Liver (tissue), 3 donors: ENCODE measurements around the gene ZDHHC21.

Experiments
- CTCF ChIP-seq: fragments of 150-350 bp; IDR thresholded peaks from 2 replicates; pipeline ENCODE4 v1.5.1; 2017; ENCODE audit warnings: improper control_type of control experiment, low read depth, low read length; ENCODE audit not compliant: missing input control
- EGR1 ChIP-seq, 2 donors: IDR thresholded peaks; 2 replicates each; pipeline ENCODE4 v1.6.1; 2016 to 2018; ENCODE audit warnings: antibody characterized with exemption in 2 of 2, low read depth in 2 of 2
- FOXA1 ChIP-seq: IDR thresholded peaks from 2 replicates; pipeline ENCODE4 v1.6.1; 2016; ENCODE audit warnings: antibody characterized with exemption
- JUND ChIP-seq, 2 donors: IDR thresholded peaks; 2 replicates each; pipeline ENCODE4 v1.6.1; 2016; ENCODE audit warnings: antibody characterized with exemption in 2 of 2
- RAD21 ChIP-seq, 2 donors: IDR thresholded peaks; 2 replicates each; pipeline ENCODE4 v1.6.1; 2016; ENCODE audit warnings: antibody characterized with exemption in 2 of 2, mild to moderate bottlenecking in 2 of 2
- SP1 ChIP-seq: IDR thresholded peaks from 2 replicates; pipeline ENCODE4 v1.6.1; 2018; ENCODE audit warnings: antibody characterized with exemption, mild to moderate bottlenecking
- TAF1 ChIP-seq: conservative IDR thresholded peaks from 2 replicates; pipeline ENCODE4 v1.6.1; 2016; ENCODE audit warnings: antibody characterized with exemption, mild to moderate bottlenecking
- YY1 ChIP-seq: IDR thresholded peaks from 2 replicates; pipeline ENCODE4 v1.6.1; 2016; ENCODE audit warnings: antibody characterized with exemption, mild to moderate bottlenecking
- TF ChIP-seq, protein P1 (sequence below): IDR thresholded peaks from 2 replicates; pipeline ENCODE4 v1.6.1; 2016; ENCODE audit warnings: antibody characterized with exemption
- TF ChIP-seq, protein P2 (sequence below): IDR thresholded peaks from 2 replicates; pipeline ENCODE4 v1.6.1; 2016; ENCODE audit warnings: antibody characterized with exemption, mild to moderate bottlenecking
- TF ChIP-seq, protein P3 (sequence below): IDR thresholded peaks from 2 replicates; pipeline ENCODE4 v1.6.1; 2016; ENCODE audit warnings: antibody characterized with exemption
- donor health status: healthy.
- donor health status: healthy.

DNA sequence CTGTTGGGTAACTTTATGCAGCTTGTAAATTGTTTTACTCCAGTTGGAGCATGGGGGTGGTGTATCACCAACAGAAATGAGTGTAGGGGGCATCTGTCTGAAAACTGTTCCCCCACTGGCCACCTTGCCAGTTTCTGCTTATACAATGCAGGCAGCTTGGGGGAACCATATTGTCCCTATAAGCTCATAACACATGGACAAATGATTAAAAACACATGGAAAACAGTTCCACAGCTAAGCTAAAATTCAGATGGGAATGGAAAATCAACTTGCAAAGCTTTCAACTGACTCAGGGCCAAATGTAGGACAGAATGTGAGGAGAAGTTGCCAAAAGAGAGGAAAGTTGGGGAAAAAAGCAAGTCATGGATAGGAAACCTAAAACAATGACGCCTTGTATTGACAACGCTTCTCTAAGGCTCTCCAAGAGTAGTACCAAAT lies 37.2 kb upstream of the ZDHHC21 start:
- TF ChIP-seq CTCF = no peak
- TF ChIP-seq, protein P1, sequence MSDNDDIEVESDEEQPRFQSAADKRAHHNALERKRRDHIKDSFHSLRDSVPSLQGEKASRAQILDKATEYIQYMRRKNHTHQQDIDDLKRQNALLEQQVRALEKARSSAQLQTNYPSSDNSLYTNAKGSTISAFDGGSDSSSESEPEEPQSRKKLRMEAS = no peak
- no peak for TF ChIP-seq EGR1 (IDR thresholded peaks at IDR 0.05; ENCODE audit: low read depth in 2 of 2)
- TF ChIP-seq YY1 = no peak
- TF ChIP-seq, protein P2, sequence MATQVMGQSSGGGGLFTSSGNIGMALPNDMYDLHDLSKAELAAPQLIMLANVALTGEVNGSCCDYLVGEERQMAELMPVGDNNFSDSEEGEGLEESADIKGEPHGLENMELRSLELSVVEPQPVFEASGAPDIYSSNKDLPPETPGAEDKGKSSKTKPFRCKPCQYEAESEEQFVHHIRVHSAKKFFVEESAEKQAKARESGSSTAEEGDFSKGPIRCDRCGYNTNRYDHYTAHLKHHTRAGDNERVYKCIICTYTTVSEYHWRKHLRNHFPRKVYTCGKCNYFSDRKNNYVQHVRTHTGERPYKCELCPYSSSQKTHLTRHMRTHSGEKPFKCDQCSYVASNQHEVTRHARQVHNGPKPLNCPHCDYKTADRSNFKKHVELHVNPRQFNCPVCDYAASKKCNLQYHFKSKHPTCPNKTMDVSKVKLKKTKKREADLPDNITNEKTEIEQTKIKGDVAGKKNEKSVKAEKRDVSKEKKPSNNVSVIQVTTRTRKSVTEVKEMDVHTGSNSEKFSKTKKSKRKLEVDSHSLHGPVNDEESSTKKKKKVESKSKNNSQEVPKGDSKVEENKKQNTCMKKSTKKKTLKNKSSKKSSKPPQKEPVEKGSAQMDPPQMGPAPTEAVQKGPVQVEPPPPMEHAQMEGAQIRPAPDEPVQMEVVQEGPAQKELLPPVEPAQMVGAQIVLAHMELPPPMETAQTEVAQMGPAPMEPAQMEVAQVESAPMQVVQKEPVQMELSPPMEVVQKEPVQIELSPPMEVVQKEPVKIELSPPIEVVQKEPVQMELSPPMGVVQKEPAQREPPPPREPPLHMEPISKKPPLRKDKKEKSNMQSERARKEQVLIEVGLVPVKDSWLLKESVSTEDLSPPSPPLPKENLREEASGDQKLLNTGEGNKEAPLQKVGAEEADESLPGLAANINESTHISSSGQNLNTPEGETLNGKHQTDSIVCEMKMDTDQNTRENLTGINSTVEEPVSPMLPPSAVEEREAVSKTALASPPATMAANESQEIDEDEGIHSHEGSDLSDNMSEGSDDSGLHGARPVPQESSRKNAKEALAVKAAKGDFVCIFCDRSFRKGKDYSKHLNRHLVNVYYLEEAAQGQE = no peak
- TF ChIP-seq RAD21 (IDR thresholded peaks at IDR 0.05) = no peak
- no peak for TF ChIP-seq JUND (IDR thresholded peaks at IDR 0.05)
- TF ChIP-seq, protein P3, sequence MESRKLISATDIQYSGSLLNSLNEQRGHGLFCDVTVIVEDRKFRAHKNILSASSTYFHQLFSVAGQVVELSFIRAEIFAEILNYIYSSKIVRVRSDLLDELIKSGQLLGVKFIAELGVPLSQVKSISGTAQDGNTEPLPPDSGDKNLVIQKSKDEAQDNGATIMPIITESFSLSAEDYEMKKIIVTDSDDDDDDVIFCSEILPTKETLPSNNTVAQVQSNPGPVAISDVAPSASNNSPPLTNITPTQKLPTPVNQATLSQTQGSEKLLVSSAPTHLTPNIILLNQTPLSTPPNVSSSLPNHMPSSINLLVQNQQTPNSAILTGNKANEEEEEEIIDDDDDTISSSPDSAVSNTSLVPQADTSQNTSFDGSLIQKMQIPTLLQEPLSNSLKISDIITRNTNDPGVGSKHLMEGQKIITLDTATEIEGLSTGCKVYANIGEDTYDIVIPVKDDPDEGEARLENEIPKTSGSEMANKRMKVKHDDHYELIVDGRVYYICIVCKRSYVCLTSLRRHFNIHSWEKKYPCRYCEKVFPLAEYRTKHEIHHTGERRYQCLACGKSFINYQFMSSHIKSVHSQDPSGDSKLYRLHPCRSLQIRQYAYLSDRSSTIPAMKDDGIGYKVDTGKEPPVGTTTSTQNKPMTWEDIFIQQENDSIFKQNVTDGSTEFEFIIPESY = no peak
- no peak for TF ChIP-seq SP1
- TF ChIP-seq FOXA1 = no peak
- no peak for TF ChIP-seq TAF1
